GM12892 (cell line): Measurements from ENCODE around the gene NDUFA5.
"Not testable (repeated sequence)": the region's sequence is repeated elsewhere in the genome, so short reads cannot be mapped to it uniquely, and the experiment has no call there.

Experiments
- DNase-seq: peaks from one replicate; pipeline ENCODE4 v3.0.0; 2011; ENCODE audit not compliant: insufficient read length
- FAIRE-seq: peaks from 2 replicates; lab custom pipeline; 2011; peaks lifted over from hg19 to GRCh38; lab: Jason Lieb, UNC
- POLR2A ChIP-seq: IDR thresholded peaks from 2 replicates; pipeline ENCODE4 v1.6.1; 2011; ENCODE audit warnings: low read depth, low read length, control low read depth
- POLR2AphosphoS5 ChIP-seq: IDR thresholded peaks from 2 replicates; pipeline ENCODE4 v1.6.1; 2011; ENCODE audit warnings: low read depth, low read length, control low read depth
- TAF1 ChIP-seq: IDR thresholded peaks from 2 replicates; pipeline ENCODE4 v1.6.1; 2011; ENCODE audit warnings: low read depth, mild to moderate bottlenecking, control low read depth, low read length, borderline replicate concordance

The NDUFA5 gene

GRCh38 chr7:123528265-123528664, 29.4 kb downstream of the NDUFA5 start:
- DNase-seq (no peak), FAIRE-seq (no peak)
- TF ChIP-seq POLR2AphosphoS5 (no peak), POLR2A (no peak), TAF1 (no peak)

- not testable (repeated sequence) for FAIRE-seq, DNase-seq
These were observed 29.8 kb downstream of the NDUFA5 start for GRCh38 chr7:123527712-123528225.

GRCh38 chr7:123526533-123526932, 31.1 kb downstream of the NDUFA5 start:
- DNase-seq, FAIRE-seq: not testable (repeated sequence)

- TF ChIP-seq TAF1: no peak
- no peak for TF ChIP-seq POLR2AphosphoS5
- TF ChIP-seq POLR2A: no peak
- FAIRE-seq (no peak), DNase-seq (no peak)
These were observed 35.6 kb downstream of the NDUFA5 start for GRCh38 chr7:123522066-123522465.

- TF ChIP-seq POLR2AphosphoS5: no peak
- no peak for DNase-seq
- no peak for FAIRE-seq
These were observed 52.4 kb downstream of the NDUFA5 start for GRCh38 chr7:123505221-123505620.

GRCh38 chr7:123502201-123502600, 55.4 kb downstream of the NDUFA5 start:
- FAIRE-seq (no peak), DNase-seq (no peak)
- no peak for TF ChIP-seq POLR2A
- no peak for TF ChIP-seq TAF1
- no peak for TF ChIP-seq POLR2AphosphoS5

- no peak for FAIRE-seq
- TF ChIP-seq POLR2A (no peak), POLR2AphosphoS5 (no peak)
- DNase-seq: no peak
These were observed 56.6 kb downstream of the NDUFA5 start for GRCh38 chr7:123500878-123501489.

- DNase-seq (no peak), FAIRE-seq (no peak)
- TF ChIP-seq POLR2AphosphoS5 (no peak), POLR2A (no peak), TAF1 (no peak)
These were observed 58.2 kb downstream of the NDUFA5 start for GRCh38 chr7:123499211-123499970.

GRCh38 chr7:123498601-123499000, 59.0 kb downstream of the NDUFA5 start:
- no peak for DNase-seq
- TF ChIP-seq POLR2AphosphoS5 (no peak), POLR2A (no peak), TAF1 (no peak)
- no peak for FAIRE-seq

GRCh38 chr7:123498031-123498430, 59.6 kb downstream of the NDUFA5 start:
- DNase-seq (no peak), FAIRE-seq (no peak)
- TF ChIP-seq POLR2AphosphoS5: no peak
- TF ChIP-seq POLR2A: no peak

GRCh38 chr7:123494193-123494796, 63.3 kb downstream of the NDUFA5 start:
- TF ChIP-seq POLR2AphosphoS5: no peak
- no peak for TF ChIP-seq POLR2A
- no peak for TF ChIP-seq TAF1
- DNase-seq (no peak), FAIRE-seq (no peak)

- DNase-seq (no peak), FAIRE-seq (no peak)
- TF ChIP-seq POLR2A (no peak), TAF1 (no peak), POLR2AphosphoS5 (no peak)
These were observed 65.1 kb downstream of the NDUFA5 start for GRCh38 chr7:123492485-123492884.
